Suprapubic skin (tissue), 4 donors: Measurements from ENCODE around the gene TIAM1.

Source experiments
- POLR2A ChIP-seq, 2 donors: fragments of 450-650 bp; IDR thresholded peaks; one replicate each; pipeline ENCODE4 v1.6.1; 2017; ENCODE audit warnings: antibody characterized with exemption in 2 of 2, mild to moderate bottlenecking in 2 of 2, moderate library complexity in 2 of 2
- POLR2AphosphoS5 ChIP-seq, 3 donors: sonication (generic); formaldehyde crosslinking; IDR thresholded peaks; one replicate each; pipeline ENCODE4 v1.6.1; 2017; ENCODE audit warnings: antibody characterized with exemption in 3 of 3
- TF ChIP-seq, protein P1 (sequence below), 2 donors: fragments of 200-600 bp in 1 of 2; fragments of 450-650 bp in 1 of 2; sonication (generic) in 1 of 2; IDR thresholded peaks; one replicate each; pipeline ENCODE4 v1.5.1; 2016 to 2019; ENCODE audit warnings: antibody characterized with exemption in 2 of 2, mild to moderate bottlenecking in 1 of 2, moderate library complexity in 1 of 2

GRCh38 chr21:31294691-31295090 is 49.4 kb downstream of the TIAM1 start:
- TF ChIP-seq, protein P1, sequence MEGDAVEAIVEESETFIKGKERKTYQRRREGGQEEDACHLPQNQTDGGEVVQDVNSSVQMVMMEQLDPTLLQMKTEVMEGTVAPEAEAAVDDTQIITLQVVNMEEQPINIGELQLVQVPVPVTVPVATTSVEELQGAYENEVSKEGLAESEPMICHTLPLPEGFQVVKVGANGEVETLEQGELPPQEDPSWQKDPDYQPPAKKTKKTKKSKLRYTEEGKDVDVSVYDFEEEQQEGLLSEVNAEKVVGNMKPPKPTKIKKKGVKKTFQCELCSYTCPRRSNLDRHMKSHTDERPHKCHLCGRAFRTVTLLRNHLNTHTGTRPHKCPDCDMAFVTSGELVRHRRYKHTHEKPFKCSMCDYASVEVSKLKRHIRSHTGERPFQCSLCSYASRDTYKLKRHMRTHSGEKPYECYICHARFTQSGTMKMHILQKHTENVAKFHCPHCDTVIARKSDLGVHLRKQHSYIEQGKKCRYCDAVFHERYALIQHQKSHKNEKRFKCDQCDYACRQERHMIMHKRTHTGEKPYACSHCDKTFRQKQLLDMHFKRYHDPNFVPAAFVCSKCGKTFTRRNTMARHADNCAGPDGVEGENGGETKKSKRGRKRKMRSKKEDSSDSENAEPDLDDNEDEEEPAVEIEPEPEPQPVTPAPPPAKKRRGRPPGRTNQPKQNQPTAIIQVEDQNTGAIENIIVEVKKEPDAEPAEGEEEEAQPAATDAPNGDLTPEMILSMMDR (IDR thresholded peaks at IDR 0.05): no peak
- TF ChIP-seq POLR2A (IDR thresholded peaks at IDR 0.05): no peak
- TF ChIP-seq POLR2AphosphoS5 (IDR thresholded peaks at IDR 0.05): no peak
